Suppressor macrophage (primary cell): Measurements from ENCODE around the gene ACAD11.

Source experiments
- DNase-seq, 4 experiments: peaks; one replicate each; pipeline ENCODE4 v3.0.0-alpha.2; 2020 to 2022
- total RNA-seq, 17 experiments: gene quantifications; one replicate each; lab custom pipeline; 2026; ENCODE audit warnings: mixed read lengths in 6 of 17, inconsistent platforms in 3 of 17; lab: John Stamatoyannopoulos, UW

ACAD11 gene
- total RNA-seq: 0.17 to 3.5 (median 1.4) reads per million in 17 experiments

GRCh38 chr3:132659365-132660051 is at the start of gene ACAD11:
Gene ACAD11, minus strand, starts transcription at chr3:132659809. Its CDS starts 58 bp downstream, at chr3:132659751.
- peak; percentile 62 to 77 (median 72) for DNase-seq

GRCh38 chr3:132703733-132704132 is 44.1 kb upstream of the ACAD11 start:
- DNase-seq: no peak

GRCh38 chr3:132695422-132695821 is 35.8 kb upstream of the ACAD11 start:
- no peak for DNase-seq

GRCh38 chr3:132694991-132695390 is 35.4 kb upstream of the ACAD11 start:
- DNase-seq: no peak

- no peak for DNase-seq
Measured at GRCh38 chr3:132690040-132690439, 30.4 kb upstream of the ACAD11 start.

- DNase-seq: no peak
Measured at GRCh38 chr3:132682201-132682600, 22.6 kb upstream of the ACAD11 start.

- no peak for DNase-seq
Measured at GRCh38 chr3:132681421-132681820, 21.8 kb upstream of the ACAD11 start.

GRCh38 chr3:132679911-132680310 is 20.3 kb upstream of the ACAD11 start:
- DNase-seq: no peak

GRCh38 chr3:132675408-132675807 is 15.8 kb upstream of the ACAD11 start:
- DNase-seq: no peak

GRCh38 chr3:132669256-132669777 is 9.7 kb upstream of the ACAD11 start:
- DNase-seq: no peak

GRCh38 chr3:132665230-132665745 is 5.7 kb upstream of the ACAD11 start:
- no peak for DNase-seq

GRCh38 chr3:132662212-132662611 is 2.6 kb upstream of the ACAD11 start:
- no peak for DNase-seq

GRCh38 chr3:132661101-132661500 is 1.5 kb upstream of the ACAD11 start:
- DNase-seq: no peak

- no peak for DNase-seq
Measured at GRCh38 chr3:132660811-132661070, 1.1 kb upstream of the ACAD11 start.

- DNase-seq: peak; percentile 65 to 82 (median 74)
Measured at GRCh38 chr3:132660052-132660810, 622 bp upstream of the ACAD11 start, which contains the start of gene UBA5. Gene UBA5, plus strand, starts transcription at chr3:132660329. Its CDS starts 209 bp downstream, at chr3:132660538.

- DNase-seq: peak in 2 of 4 experiments; percentile 7 to 8
Measured at GRCh38 chr3:132659000-132659364, 627 bp downstream of the ACAD11 start.

GRCh38 chr3:132657869-132658747 is 1.5 kb downstream of the ACAD11 start:
- DNase-seq: no peak

GRCh38 chr3:132655471-132655870 is 4.1 kb downstream of the ACAD11 start:
- DNase-seq: no peak

- no peak for DNase-seq
Measured at GRCh38 chr3:132654721-132655120, 4.9 kb downstream of the ACAD11 start.

GRCh38 chr3:132654190-132654589 is 5.4 kb downstream of the ACAD11 start:
- DNase-seq: no peak

GRCh38 chr3:132652640-132653270 is 6.9 kb downstream of the ACAD11 start:
- peak in 2 of 4 experiments; percentile 1 to 4 for DNase-seq

GRCh38 chr3:132650153-132650552 is 9.5 kb downstream of the ACAD11 start:
- no peak for DNase-seq
